ENCODE results near the gene ZNF18.
"Not testable (repeated sequence)": the region's sequence is repeated elsewhere in the genome, so short reads cannot be mapped to it uniquely, and the experiment has no call there.

ZNF18 gene

DNA sequence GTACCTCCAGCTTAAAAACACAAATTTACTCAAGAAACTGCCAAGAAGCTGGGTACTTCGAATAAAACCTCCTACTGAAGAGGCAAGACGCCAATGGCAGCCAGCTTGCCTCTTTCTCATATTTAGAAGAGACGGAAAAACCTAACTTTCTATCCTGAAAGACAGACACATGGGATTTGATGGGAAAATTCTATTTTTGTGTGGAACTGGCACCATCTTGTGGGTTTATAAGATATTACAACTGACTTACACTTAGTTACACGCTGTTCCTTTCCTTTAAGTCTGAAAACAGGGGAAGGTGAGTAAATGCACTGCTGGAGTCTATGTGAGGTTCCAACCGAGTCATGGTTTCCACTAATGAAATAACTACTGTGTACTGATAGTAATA lies 10.3 kb downstream of the ZNF18 start:
- DNase-seq (ENCODE audit: low read depth, low spot score) = no peak
- no peak overlapping the region for H3K27ac ChIP-seq

DNA sequence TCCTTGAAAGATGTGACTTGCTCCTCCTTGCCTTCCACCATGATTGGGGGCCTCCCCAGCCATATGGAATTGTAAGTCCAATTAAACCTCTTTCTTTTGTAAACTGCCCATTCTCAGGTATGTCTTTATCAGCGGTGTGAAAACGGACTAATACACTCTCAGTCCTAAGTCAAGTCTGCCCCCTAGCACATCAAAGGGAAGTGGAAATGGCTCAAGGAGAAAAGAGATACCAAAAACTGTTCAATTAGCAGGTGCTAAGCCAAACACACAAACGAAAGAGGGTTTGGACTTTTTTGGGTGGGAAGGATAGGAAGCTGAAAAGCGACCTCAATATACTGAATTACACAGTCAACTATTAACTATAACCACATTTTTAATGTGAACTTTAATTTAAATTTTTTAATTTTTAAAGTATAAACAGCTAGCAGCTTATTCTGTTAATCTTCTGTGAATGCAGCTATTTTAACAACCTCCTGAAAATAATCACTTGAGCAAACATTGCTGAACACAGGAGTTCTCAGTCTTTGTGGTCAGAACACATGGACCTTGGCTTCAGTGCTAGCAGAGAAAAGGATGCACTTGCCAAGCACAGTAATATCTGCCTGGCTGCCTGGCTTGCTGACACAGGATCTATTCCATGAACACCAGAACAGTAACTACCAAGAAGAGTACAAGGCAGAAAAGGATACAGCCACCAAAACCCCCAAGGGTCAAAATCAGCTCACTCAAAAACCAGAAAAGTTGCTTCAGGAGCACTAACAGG lies 10.9 kb downstream of the ZNF18 start:
- no peak for DNase-seq (ENCODE audit: low read depth, low spot score)
- no peak overlapping the region for H3K27ac ChIP-seq

DNA sequence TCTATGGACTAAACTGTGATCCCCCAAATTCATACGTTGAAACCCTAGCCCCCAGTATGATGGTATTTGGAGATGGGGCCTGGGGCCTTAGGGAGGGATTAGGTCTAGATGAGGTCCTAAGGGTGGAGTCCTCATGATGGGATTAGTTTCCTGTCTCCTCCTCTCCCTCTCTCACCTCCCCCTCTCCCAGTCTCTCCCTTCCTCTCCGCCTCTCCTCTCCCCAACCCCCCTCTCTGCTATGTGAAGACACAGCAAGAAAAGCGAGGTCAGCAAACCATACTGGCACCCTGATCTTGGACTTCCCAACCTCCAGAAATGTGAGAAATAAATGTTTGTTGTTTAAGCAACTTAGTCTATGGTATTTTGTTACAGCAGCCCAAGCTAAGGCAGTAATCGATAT lies 15.4 kb downstream of the ZNF18 start:
- DNase-seq (ENCODE audit: low read depth, low spot score) = no peak
- no peak overlapping the region for H3K27ac ChIP-seq

DNA sequence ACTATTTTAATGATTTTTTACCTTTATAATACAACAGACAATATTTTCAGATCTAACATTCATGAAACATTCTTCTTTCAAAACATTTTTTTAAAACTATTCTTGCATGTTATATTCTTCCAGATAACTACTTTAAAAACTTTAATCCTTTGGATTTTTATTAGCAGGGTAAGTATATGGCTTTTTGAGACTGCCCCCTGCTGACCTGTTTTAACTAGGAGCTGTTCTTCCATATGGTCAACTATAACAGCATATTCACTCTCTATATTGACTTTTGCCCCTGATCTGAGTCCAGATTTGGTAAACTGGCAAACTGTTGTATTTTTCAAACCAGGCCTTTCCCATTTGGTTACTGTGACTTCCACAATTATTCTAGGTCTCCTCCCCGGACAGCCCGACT lies 16.5 kb downstream of the ZNF18 start:
- DNase-seq (ENCODE audit: low read depth, low spot score) = no peak

DNA sequence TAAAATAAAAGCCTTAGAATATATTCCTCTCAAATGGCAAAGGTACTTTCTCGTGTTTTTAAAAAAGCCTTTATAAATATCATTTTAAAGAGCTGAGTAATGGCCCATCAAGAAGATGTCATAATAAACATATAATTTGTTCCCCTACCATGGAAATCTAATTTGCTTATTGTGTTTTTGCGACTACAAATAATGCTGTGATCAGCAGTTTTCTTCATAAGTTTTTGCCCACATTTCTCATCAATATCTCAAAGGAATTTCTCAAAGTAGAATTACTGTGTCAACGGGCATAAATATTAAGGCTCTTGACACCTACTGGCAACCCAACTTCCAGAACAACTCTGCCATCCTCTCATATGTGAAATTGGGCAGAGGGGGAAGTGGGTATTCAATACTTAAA lies 17.5 kb downstream of the ZNF18 start:
- DNase-seq (ENCODE audit: low read depth, low spot score) = no peak
- no peak overlapping the region for H3K27ac ChIP-seq

More for the DNA sequence above, 16.5 kb downstream of the ZNF18 start:
- H3K27ac ChIP-seq = no peak overlapping the region

DNA sequence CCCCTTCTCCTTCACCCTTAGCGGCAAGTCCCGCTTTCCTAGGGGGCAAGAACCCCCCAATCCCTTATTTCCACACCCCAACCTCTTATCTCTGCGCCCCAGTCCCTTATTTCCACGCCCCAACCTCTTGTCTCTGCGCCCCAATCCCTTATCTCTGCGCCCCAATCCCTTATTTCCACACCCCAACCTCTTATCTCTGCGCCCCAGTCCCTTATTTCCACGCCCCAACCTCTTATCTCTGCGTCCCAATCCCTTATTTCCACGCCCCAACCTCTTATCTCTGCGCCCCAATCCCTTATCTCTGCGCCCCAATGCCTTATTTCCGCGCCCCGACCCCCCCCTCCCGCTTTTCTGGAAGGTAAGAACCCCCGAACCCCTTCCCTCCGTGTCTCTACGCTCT lies 24.5 kb downstream of the ZNF18 start:
- H3K27ac ChIP-seq; DNase-seq (ENCODE audit: low read depth, low spot score): not testable (repeated sequence)

DNA sequence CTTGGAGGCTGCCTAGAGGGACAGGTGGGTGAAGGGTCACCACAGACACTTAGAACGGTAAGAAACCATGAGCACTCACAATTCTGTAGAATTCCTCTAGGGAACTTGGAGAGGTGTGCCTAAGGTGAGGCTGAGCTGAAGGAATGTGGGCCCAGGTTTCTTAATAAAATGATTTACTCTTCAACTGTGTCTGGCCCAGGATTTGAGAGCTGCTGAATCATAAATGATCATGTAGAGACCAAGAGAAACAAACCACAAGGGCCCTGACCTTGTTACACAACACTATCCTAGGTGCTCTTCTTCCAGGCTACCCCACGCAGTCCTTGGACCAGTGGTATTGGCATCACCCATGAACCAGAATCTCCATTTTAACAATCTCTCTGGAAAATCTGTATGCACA lies 27.7 kb downstream of the ZNF18 start:
- peak overlapping the region; percentile 45 for H3K27ac ChIP-seq
- no peak for DNase-seq (ENCODE audit: low read depth, low spot score)

DNA sequence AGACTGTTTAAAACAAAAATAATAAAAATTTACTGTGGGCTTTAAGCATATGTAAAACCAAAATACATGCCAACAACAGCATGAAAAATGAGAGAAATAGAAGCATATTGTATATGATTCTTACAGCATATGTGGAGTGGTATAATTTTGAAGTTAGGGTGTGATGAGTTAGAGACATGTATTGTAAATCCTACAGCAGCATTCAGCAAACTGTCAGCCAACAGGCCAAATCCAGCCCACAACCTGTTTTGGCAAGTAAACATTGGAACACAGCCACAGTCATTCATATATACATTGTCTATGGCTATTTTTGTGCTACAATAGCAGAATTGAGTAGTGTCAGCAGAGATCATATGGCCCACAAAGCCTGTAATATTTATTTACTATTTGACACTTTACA lies 42.3 kb downstream of the ZNF18 start:
- no peak overlapping the region for H3K27ac ChIP-seq
- DNase-seq (ENCODE audit: low read depth, low spot score) = no peak

DNA sequence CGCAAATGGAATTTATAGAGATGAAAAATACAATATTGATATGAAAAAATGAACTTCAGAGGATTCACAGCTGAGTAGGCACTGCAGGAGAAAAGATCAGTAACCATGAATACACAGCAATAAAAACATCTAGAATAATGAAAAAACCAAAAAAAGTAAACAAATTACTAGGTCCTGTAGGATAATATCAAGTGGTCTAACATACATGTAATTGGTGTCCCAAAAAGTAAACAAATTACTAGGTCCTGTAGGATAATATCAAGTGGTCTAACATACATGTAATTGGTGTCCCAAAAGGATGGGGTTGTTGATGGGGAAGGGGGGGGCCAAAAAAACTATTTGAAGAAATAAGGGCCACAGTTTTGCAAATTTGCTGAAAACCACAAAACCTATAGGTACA lies 43.4 kb downstream of the ZNF18 start:
- no peak overlapping the region for H3K27ac ChIP-seq
- no peak for DNase-seq (ENCODE audit: low read depth, low spot score)

DNA sequence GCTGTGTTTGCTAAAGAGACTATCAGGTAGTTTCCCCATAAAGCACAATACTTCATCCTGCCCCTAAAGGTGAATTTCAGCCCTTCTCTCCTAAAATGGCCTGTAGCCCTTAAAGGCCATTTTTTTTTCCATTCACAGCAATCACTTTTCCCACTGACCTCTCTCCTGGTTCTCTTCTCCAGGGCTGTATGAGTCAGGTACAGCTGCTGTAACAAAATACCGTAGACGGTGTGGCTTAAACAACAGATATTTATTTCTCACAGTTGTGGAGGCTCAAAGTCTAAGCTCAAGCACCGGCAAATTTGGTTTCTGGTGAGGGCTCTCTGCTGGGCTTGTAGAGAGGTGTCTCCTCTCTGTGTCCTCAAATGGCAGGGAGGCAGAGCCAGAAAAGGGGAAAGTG lies 44.7 kb downstream of the ZNF18 start:
- no peak for DNase-seq (ENCODE audit: low read depth, low spot score)
- H3K27ac ChIP-seq = no peak overlapping the region

DNA sequence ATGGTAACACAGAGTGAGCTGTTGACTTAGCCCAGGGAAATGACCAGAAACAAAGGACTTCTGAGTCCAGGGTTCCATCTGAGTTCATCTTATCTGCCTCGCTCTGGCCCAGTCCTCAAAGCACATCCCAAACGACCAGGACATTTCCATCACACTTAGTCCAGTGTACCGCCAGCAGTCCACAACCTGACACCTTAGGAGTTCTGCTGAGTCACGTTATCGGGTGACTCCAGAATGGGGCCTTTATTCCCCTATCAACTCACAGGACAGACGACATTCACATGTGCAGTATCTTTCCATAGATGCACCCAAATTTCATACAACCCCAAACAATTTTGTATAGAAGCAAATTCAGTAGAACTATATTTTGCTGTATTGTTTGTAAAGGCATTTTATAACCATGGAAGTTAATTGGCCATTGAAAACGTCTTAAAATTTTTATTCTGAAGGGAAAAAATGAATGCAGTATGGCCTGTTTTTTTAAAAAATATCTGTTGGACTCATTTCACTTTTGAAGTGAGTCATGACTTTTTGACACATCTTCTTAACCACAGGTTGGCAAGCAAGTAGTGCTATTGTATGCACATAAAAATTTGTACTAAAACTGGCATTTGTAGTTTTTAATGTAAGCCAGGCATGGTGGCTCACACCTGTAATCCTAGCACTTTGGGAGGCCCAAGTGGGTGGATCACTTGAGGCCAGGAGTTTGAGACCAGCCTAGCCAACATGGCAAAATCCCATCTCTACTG lies 46.3 kb downstream of the ZNF18 start:
- DNase-seq (ENCODE audit: low read depth, low spot score) = no peak
- H3K27ac ChIP-seq = no peak overlapping the region

DNA sequence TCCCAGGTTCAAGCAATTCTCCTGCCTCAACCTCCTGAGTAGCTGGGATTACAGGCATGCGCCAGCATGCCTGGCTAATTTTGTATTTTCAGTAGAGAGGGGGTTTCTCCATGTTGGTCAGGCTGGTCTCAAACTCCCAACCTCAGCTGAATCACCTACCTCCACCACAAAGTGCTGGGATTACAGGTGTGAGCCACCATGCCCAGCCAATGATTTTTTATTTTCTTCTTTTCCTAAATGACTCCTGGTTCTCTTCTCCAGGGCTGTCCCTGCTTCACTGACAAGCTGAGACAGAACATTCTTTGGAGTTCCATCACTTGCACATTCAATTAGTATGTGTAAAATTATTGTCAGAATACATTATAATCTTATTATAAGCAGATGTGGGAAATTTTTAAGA lies 47.7 kb downstream of the ZNF18 start:
- DNase-seq (ENCODE audit: low read depth, low spot score) = not testable (repeated sequence)
- H3K27ac ChIP-seq = peak overlapping the region; percentile 50

DNA sequence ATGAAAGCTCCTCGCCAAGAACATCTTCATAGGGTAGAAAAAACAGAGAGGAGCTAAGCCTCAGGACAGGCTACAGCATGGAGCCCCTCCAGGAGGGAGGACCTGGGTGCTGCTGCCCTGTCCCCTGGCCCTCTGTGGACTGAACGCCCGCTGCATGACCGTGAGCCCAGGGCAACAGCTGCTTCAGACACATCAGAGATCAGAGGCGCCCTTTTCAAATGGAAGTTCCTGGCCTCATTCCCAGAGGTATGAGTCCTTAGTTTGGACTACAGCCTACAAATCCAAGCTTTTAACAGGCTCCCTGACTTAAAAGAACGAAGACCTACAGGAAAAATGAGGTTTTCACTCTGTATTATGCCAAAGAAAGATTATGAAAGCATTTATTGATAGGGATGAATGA lies 48.5 kb downstream of the ZNF18 start:
- DNase-seq (ENCODE audit: low read depth, low spot score) = no peak
- H3K27ac ChIP-seq = peak overlapping the region; percentile 50

DNA sequence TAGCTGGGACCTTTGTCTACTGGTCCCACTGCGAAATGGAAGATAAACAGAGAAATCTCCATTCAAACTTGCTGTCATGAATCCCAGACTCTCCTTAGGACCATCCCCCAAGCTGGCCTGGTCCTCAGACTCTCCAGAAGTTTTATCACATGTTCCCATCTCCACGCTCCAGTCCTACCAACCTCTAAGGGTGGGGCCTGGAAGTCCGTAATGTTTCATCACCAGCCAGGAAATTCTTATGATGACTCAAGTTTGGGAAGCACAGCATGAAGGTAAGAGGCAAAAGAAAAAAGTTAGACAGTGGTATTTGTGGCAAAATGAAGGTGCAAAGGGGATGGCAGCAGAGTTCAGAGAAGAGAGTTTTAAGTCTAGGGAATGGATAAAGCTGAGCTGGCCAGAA lies 52.7 kb downstream of the ZNF18 start:
- peak overlapping the region; percentile 93 for H3K27ac ChIP-seq
- DNase-seq (ENCODE audit: low read depth, low spot score) = no peak

DNA sequence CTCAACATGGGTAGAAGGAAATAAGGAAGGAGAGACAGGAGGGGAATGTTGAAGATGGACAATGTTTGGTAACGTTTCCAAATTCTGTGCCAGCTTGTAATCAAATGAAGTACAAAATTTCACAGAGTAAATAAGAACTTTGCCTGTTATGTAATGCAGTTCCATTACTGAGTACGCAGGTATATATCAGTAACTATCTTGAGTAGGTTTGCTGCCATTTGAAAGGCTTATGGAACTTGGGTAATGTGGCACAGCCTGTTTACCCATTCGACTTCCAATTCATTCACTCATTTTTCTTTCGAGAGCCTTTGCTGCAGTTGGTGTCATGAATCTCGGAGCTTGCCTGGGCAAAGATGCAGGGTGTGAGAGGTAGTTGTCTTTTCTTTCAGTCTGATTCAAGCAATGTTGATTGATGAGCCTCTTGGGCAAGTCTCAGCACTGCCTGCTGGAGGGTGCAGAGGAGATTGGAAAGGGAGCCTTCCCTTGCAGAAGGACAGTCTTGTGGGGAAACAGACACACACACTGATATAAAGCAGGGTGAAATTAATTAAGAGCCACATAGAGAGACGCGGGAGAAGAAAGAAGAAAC lies 53.4 kb downstream of the ZNF18 start:
- peak overlapping the region; percentile 93 for H3K27ac ChIP-seq
- DNase-seq (ENCODE audit: low read depth, low spot score) = peak; percentile 73

DNA sequence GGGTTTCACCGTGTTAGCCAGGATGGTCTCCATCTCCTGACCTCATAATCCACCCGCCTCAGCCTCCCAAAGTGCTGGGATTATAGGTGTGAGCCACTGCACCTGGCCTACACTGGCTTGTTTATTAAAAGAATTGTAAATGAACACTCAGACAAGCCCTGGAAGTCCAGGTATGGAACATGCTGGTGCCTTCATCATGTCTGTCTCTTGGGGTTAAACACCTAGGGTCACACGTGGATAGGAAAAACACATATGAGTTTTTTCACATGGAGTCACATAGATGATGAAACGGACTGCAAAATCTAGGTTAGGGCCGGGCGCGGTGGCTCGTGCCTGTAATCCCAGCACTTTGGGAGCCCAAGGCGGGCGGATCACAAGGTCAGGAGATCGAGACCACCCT lies 54.2 kb downstream of the ZNF18 start:
- peak overlapping the region; percentile 93 for H3K27ac ChIP-seq
- not testable (repeated sequence) for DNase-seq (ENCODE audit: low read depth, low spot score)

DNA sequence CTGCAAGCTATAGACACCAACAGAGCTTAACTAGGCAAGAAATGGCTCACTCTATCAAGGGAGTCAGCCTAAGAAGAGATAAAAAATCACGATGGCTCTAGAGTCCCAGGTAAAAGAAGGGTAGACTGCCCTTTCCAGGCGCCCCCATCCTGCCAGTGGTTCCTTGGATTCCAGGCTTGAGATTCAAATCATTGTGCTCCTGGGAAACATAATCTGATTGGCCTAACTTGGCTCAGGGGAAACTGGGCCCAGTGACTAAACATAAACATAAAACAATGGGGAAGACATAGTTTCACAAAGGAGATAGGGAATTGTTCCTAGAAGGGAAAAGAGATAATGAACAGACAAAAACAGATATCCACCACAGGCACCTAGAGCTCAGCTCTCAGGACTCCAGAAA lies 56.4 kb downstream of the ZNF18 start:
- H3K27ac ChIP-seq = no peak overlapping the region
- DNase-seq (ENCODE audit: low read depth, low spot score) = no peak

DNA sequence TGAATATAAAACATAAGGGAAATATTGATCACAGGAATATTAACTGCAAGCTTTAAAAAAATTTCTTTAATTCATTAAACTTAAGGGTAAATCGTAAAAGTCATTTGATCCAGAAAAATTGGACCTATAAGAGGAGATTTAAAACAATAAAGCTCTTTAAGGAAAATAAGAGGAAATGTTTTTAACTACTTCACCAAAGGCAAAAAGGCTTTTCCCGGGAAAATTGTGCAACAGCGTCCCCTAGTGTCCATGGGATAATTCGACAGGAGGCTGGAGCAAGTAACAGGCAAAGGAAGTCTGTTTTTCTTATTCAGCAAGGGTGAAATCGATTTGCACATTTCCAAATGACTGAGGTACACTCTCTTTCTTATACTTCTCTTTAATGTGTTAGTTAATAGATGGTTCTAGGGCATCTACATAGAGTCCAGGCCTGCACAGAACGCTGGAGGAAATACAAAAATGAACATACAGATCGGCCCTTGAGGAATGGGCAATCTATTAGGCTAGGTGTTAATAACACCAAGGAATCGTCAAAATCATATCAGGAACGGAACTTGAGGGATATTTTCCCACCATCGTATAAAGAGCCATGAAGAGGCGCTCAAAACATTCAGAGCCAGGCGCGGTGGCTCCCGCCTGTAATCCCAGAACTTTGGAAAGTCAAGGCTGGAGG lies 61.4 kb downstream of the ZNF18 start:
- no peak overlapping the region for H3K27ac ChIP-seq
- DNase-seq (ENCODE audit: low read depth, low spot score) = no peak

DNA sequence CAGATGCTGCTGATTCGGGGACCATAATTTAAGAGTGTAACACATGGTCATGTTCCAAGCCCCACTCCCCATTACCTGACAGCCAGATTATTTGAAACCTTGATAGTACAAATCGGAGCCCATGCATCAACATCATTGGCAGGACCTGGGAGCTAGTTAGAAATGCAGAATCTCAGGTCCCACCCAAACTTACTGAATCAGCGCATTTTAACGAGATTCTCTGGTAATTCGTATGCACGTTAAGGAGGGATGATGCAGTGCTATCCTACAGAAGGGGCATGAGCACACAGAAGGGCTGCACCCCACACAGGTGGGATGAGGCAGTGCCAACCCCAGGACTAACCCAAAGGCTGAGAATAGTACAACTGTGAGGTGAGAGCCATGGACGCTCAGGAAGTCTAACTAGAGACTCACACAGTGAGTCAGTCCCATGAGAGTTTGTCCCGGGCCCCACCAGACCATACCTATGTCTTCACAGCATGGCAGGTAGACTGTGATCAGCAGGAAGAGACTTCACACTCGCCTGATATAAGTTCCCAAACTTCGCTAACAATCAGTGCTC lies 64.9 kb downstream of the ZNF18 start:
- DNase-seq (ENCODE audit: low read depth, low spot score) = no peak
- H3K27ac ChIP-seq = no peak overlapping the region

DNA sequence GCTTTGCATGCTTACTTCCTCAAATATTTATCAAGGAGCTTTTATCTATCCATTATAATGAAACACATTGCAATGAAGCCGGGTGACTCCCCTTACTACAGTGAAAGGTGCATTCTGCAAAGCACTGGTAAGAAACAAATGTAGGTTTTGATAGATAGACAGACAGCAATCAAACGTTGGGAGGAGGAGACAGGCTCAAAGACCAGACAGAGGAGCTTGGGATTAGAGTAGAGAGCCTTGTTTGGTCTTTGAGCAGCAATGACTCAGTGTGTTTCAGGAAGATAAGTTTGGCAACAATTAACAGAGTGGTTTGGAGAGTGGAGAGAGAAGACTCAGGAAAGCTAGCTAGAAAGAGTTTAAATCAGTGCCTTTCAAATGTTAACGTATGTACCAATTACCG lies 68.8 kb downstream of the ZNF18 start:
- no peak for DNase-seq (ENCODE audit: low read depth, low spot score)
- no peak overlapping the region for H3K27ac ChIP-seq
